Fibroblast of lung (primary cell): Measurements from ENCODE around the gene ZNF33A. TPM values are rescaled to one million over a fixed set of nuclear protein-coding genes. Genes with fewer than 3 reads are reported as not detected.

ENCODE experiments used
- DNase-seq, 2 donors: peaks; one replicate each; pipeline versions ENCODE4 v3.0.0 to v3.0.0-alpha.2; 2010; ENCODE audit warnings: low read depth in 2 of 2
- H2AFZ ChIP-seq: 2 replicates; pipeline ENCODE4 v1.5.1; 2012; ENCODE audit warnings: low read length, control low read depth, inconsistent platforms
- H3K27ac ChIP-seq: 2 replicates; pipeline ENCODE4 v1.5.1; 2011; ENCODE audit warnings: low read length, control low read depth; ENCODE audit not compliant: insufficient read depth
- H3K27me3 ChIP-seq: 2 replicates; pipeline ENCODE4 v1.5.1; 2011; ENCODE audit warnings: mild to moderate bottlenecking, low read length; ENCODE audit not compliant: control insufficient read depth, insufficient read depth
- H3K36me3 ChIP-seq: 2 replicates; pipeline ENCODE4 v1.5.1; 2011; ENCODE audit warnings: low read length; ENCODE audit not compliant: control insufficient read depth, insufficient read depth
- H3K4me1 ChIP-seq: 2 replicates; pipeline ENCODE4 v1.5.1; 2011; ENCODE audit warnings: low read length; ENCODE audit not compliant: control insufficient read depth, insufficient read depth; ENCODE audit errors: extremely low read depth
- H3K4me2 ChIP-seq: 2 replicates; pipeline ENCODE4 v1.5.1; 2011; ENCODE audit warnings: low read length, control low read depth; ENCODE audit not compliant: insufficient read depth; ENCODE audit errors: extremely low read depth
- H3K4me3 ChIP-seq, 4 experiments: fragments of 200-600 bp in 1 of 4; sonication (generic) in 1 of 4; replicated peaks in 1 of 4; 2 replicates each; pipeline ENCODE4 v1.5.1; 2011 to 2016; ENCODE audit warnings: low read length in 4 of 4, low read depth in 3 of 4, mild to moderate bottlenecking in 3 of 4, control low read depth in 2 of 4, inconsistent platforms in 1 of 4, mixed read lengths in 1 of 4; ENCODE audit not compliant: insufficient read depth in 1 of 4; ENCODE audit errors: control extremely low read depth in 1 of 4
- H3K79me2 ChIP-seq: 2 replicates; pipeline ENCODE4 v1.5.1; 2012; ENCODE audit warnings: mild to moderate bottlenecking, low read length, inconsistent platforms; ENCODE audit not compliant: control insufficient read depth, insufficient read depth
- H3K9ac ChIP-seq: 2 replicates; pipeline ENCODE4 v1.5.1; 2011; ENCODE audit warnings: mild to moderate bottlenecking, low read length, control low read depth; ENCODE audit not compliant: insufficient read depth
- H3K9me3 ChIP-seq: 2 replicates; pipeline ENCODE4 v1.5.1; 2012; ENCODE audit warnings: low read depth, low read length; ENCODE audit not compliant: control insufficient read depth, insufficient read depth
- H4K20me1 ChIP-seq: 2 replicates; pipeline ENCODE4 v1.5.1; 2011; ENCODE audit warnings: low read length; ENCODE audit not compliant: control insufficient read depth, insufficient read depth; ENCODE audit errors: extremely low read depth
- EZH2 ChIP-seq: IDR thresholded peaks from 2 replicates; pipeline ENCODE4 v1.5.1; 2012; ENCODE audit warnings: low read length, control low read depth, mild to moderate bottlenecking; ENCODE audit errors: missing control alignments
- polyA plus RNA-seq, 2 donors: library from polyadenylated mRNA; depleted of rRNA in 1 of 2; stranded (reverse) in 1 of 2; unstranded in 1 of 2; fragments of >200 nt; gene quantifications; 2 replicates each; pipeline ENCODE4 v1.2.1, GENCODE V29; 2011 to 2012; ENCODE audit warnings: missing spikeins in 1 of 2
- total RNA-seq: library from RNA; depleted of rRNA; stranded (reverse); fragments of >200 nt; gene quantifications from 2 replicates; pipeline ENCODE4 v1.2.1, GENCODE V29; 2014
- TF ChIP-seq, protein P1 (sequence below), 2 donors: IDR thresholded peaks in 1 of 2; conservative IDR thresholded peaks in 1 of 2; 1 replicate in 1 of 2; 2 replicates in 1 of 2; pipeline ENCODE4 v1.5.1; 2011 to 2012; ENCODE audit warnings: low read length in 2 of 2, control low read depth in 1 of 2, inconsistent platforms in 1 of 2, low read depth in 1 of 2, mild to moderate bottlenecking in 1 of 2

Gene ZNF33A
- total and polyA plus RNA-seq, 2 donors (not counting 1 experiment from before 2014, with no cell fraction given) = 11.6 to 12.0 TPM

DNA sequence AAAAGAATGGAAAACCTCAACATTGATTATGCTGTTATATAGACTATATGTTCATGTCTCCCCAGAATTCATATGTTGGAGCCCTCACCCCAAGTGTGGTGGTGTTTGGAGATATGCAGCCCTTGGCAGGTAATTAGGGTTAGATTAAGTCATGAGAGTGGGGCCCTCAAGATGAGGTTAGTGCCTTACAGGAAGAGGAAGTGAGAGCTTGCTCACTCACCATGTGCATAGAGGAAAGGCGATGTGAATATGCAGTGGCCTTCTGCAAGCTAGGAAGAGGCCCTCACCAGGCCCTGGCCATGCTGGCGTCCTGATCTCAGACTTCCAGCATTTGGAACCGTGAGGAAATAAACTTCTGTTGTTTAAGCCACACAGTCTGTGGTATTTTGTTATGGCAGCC is 14.8 kb downstream of the ZNF33A start:
- TF ChIP-seq EZH2 = no peak
- TF ChIP-seq, protein P1, sequence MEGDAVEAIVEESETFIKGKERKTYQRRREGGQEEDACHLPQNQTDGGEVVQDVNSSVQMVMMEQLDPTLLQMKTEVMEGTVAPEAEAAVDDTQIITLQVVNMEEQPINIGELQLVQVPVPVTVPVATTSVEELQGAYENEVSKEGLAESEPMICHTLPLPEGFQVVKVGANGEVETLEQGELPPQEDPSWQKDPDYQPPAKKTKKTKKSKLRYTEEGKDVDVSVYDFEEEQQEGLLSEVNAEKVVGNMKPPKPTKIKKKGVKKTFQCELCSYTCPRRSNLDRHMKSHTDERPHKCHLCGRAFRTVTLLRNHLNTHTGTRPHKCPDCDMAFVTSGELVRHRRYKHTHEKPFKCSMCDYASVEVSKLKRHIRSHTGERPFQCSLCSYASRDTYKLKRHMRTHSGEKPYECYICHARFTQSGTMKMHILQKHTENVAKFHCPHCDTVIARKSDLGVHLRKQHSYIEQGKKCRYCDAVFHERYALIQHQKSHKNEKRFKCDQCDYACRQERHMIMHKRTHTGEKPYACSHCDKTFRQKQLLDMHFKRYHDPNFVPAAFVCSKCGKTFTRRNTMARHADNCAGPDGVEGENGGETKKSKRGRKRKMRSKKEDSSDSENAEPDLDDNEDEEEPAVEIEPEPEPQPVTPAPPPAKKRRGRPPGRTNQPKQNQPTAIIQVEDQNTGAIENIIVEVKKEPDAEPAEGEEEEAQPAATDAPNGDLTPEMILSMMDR (conservative IDR thresholded peaks at IDR 0.05 in 1 of 2, IDR thresholded peaks at IDR 0.05 in 1 of 2; ENCODE audit: low read depth in 1 of 2, low read length in 2 of 2) = no peak
- Histone ChIP-seq H3K79me2 (no peaks in the 10 kb centered on the region), H3K4me3 (no peak overlapping the region), H3K27ac (no peak overlapping the region), H4K20me1 (no peaks in the 10 kb centered on the region), H3K4me2 (no peak overlapping the region), H3K9me3 (no peaks in the 10 kb centered on the region), H3K9ac (no peak overlapping the region), H2AFZ (no peak overlapping the region), H3K36me3 (peaks cover 1% of the 10 kb centered on the region), H3K27me3 (no peaks in the 10 kb centered on the region), H3K4me1 (no peaks in the 10 kb centered on the region)
- DNase-seq = no peak

DNA sequence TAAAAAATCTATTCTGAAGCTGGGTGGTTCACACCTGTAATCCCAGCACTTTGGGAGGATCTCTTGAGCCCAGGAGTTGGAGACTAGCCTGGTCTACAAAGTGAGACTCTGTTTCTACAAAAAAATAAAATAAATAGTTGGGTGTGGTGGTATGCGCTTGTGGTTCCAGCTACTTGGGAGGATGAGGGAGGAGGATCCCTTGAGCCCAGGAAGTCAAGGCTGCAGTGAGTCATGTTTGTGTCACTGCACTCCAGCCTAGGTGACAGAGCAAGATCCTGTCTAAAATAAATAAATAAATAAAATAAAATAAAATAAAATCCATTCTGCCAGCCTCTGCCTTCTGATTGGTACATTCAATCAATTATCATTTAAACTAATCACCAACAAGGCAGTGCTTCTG is 17.5 kb downstream of the ZNF33A start:
- Histone ChIP-seq H3K36me3 (no peaks in the 10 kb centered on the region), H3K4me3 (no peak overlapping the region), H2AFZ (no peak overlapping the region), H3K4me2 (no peak overlapping the region), H4K20me1 (no peaks in the 10 kb centered on the region), H3K9ac (no peak overlapping the region), H3K27ac (no peak overlapping the region), H3K27me3 (no peaks in the 10 kb centered on the region), H3K4me1 (no peaks in the 10 kb centered on the region), H3K9me3 (no peaks in the 10 kb centered on the region), H3K79me2 (no peaks in the 10 kb centered on the region)
- no peak for TF ChIP-seq EZH2
- TF ChIP-seq, protein P1 (conservative IDR thresholded peaks at IDR 0.05 in 1 of 2, IDR thresholded peaks at IDR 0.05 in 1 of 2; ENCODE audit: low read depth in 1 of 2, low read length in 2 of 2) = no peak
- DNase-seq = peak; percentile 8

DNA sequence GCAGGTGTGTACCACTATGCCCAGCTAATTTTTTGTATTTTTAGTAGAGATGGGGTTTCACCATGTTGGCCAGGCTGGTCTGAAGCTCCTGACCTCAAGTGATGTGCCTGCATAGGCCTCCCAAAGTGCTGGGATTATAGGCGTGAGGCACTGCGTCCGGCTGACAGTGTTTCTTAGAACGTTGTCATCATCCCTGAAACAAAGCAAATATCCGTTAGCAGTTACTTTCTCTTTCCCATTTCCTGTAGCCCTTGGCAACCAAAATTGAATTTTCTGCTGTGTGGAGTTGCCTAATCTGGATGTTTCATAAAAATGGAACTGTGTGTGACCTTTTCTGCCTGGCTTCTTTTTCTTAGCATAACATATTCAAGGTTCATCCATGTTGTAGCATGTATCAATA is 22.4 kb downstream of the ZNF33A start:
- Histone ChIP-seq H3K4me2 (no peak overlapping the region), H3K36me3 (no peaks in the 10 kb centered on the region), H3K4me3 (no peak overlapping the region), H4K20me1 (no peaks in the 10 kb centered on the region), H3K9ac (no peak overlapping the region), H3K9me3 (no peaks in the 10 kb centered on the region), H3K27ac (no peak overlapping the region), H2AFZ (no peak overlapping the region), H3K4me1 (no peaks in the 10 kb centered on the region), H3K27me3 (no peaks in the 10 kb centered on the region), H3K79me2 (no peaks in the 10 kb centered on the region)
- TF ChIP-seq, protein P1 (conservative IDR thresholded peaks at IDR 0.05 in 1 of 2, IDR thresholded peaks at IDR 0.05 in 1 of 2; ENCODE audit: low read depth in 1 of 2, low read length in 2 of 2) = no peak
- no peak for TF ChIP-seq EZH2
- DNase-seq = peak in 1 of 2 donors; percentile 23
